IMR-90 (cell line): ENCODE measurements around the gene NNT.
"Not testable (repeated sequence)": the region's sequence is repeated elsewhere in the genome, so short reads cannot be mapped to it uniquely, and the experiment has no call there.

Source experiments
- CEBPB ChIP-seq: IDR thresholded peaks from 2 replicates; pipeline ENCODE4 v1.6.1; 2012; ENCODE audit warnings: low read depth, low read length, improper control_type of control experiment
- POLR2A ChIP-seq: IDR thresholded peaks from 2 replicates; pipeline ENCODE4 v1.6.1; 2012; ENCODE audit warnings: mild to moderate bottlenecking, low read depth, low read length
- USF2 ChIP-seq: fragments of 150-350 bp; IDR thresholded peaks from 2 replicates; pipeline ENCODE4 v1.6.1; 2017; ENCODE audit warnings: mild to moderate bottlenecking, antibody characterized with exemption, low read length, low read depth

GRCh38 chr5:43556607-43556856 is 46.4 kb upstream of the NNT start:
- TF ChIP-seq CEBPB, POLR2A, USF2: not testable (repeated sequence)
